K562 (cell line): Measurements from ENCODE around the gene NPHP1. TPM values are rescaled to one million over a fixed set of nuclear protein-coding genes. Genes with fewer than 3 reads are reported as not detected.
A peak's percentile ranks its signal among the peaks of the same experiment; 100 is the strongest.

Source experiments
- CBX3 ChIP-seq, 2 experiments: IDR thresholded peaks; 1 replicate in 1 of 2; 2 replicates in 1 of 2; pipeline ENCODE4 v1.6.1; 2012; ENCODE audit warnings: inconsistent platforms in 2 of 2, low read length in 2 of 2, borderline replicate concordance in 1 of 2, control low read depth in 1 of 2
- CUX1 ChIP-seq: fragments of 200-800 bp; sonication (Bioruptor generic); IDR thresholded peaks from 2 replicates; pipeline ENCODE4 v1.6.1; 2016; ENCODE audit warnings: missing genetic modification characterization, missing compliant biosample characterization
- ELK3 ChIP-seq: fragments of 450-650 bp; formaldehyde crosslinking; IDR thresholded peaks from 2 replicates; pipeline ENCODE4 v1.4.0; 2020; ENCODE audit warnings: mild to moderate bottlenecking
- ILK ChIP-seq: fragments of 450-650 bp; IDR thresholded peaks from 2 replicates; pipeline ENCODE4 v1.6.1; 2016; ENCODE audit warnings: missing genetic modification characterization, low read depth, mild to moderate bottlenecking, missing compliant biosample characterization, moderate library complexity, borderline replicate concordance
- KDM1A ChIP-seq, 2 experiments: fragments of 450-650 bp; IDR thresholded peaks; 2 replicates each; pipeline ENCODE4 v1.6.1; 2016; ENCODE audit warnings: mild to moderate bottlenecking in 2 of 2
- MLX ChIP-seq, 2 experiments: fragments of 450-650 bp in 1 of 2; sonication (generic) in 1 of 2; formaldehyde crosslinking; conservative IDR thresholded peaks; 2 replicates each; pipeline versions ENCODE4 v1.4.0 to v1.8.1; 2020 to 2022; ENCODE audit warnings: mild to moderate bottlenecking in 1 of 2, missing genetic modification reagents in 1 of 2
- RBBP5 ChIP-seq: fragments of 200-600 bp; sonication (generic); IDR thresholded peaks from 2 replicates; pipeline ENCODE4 v1.6.1; 2012; ENCODE audit warnings: borderline replicate concordance, mild to moderate bottlenecking, low read length, control low read depth, inconsistent platforms; ENCODE audit not compliant: insufficient read depth, poor library complexity, severe bottlenecking
- RFX7 ChIP-seq: fragments of 250-450 bp; sonication (Bioruptor Pico); IDR thresholded peaks from 2 replicates; pipeline ENCODE4 v1.5.1; 2021; ENCODE audit warnings: mild to moderate bottlenecking
- RHOXF2B ChIP-seq: fragments of 250-450 bp; sonication (Bioruptor Pico); conservative IDR thresholded peaks from 2 replicates; pipeline ENCODE4 v1.5.1; 2021
- SMAD3 ChIP-seq: fragments of 450-650 bp; formaldehyde crosslinking; conservative IDR thresholded peaks from 2 replicates; pipeline ENCODE4 v1.4.0; 2020; ENCODE audit warnings: mild to moderate bottlenecking
- STAT5B ChIP-seq: fragments of 250-450 bp; sonication (Bioruptor Pico); IDR thresholded peaks from 2 replicates; pipeline ENCODE4 v1.8.0; 2021; ENCODE audit warnings: mild to moderate bottlenecking, inconsistent platforms
- VEZF1 ChIP-seq: fragments of 200-800 bp; sonication (Bioruptor generic); IDR thresholded peaks from 2 replicates; pipeline ENCODE4 v1.6.1; 2017; ENCODE audit warnings: missing genetic modification characterization, missing compliant biosample characterization
- ZBTB33 ChIP-seq: sonication (generic); formaldehyde crosslinking; IDR thresholded peaks from 2 replicates; pipeline ENCODE4 v1.8.1; 2023; ENCODE audit warnings: mild to moderate bottlenecking, missing genetic modification reagents
- ZNF143 ChIP-seq: sonication (generic); formaldehyde crosslinking; IDR thresholded peaks from 2 replicates; pipeline ENCODE4 v1.9.0; 2022; ENCODE audit warnings: mild to moderate bottlenecking, missing genetic modification reagents
- polyA plus RNA-seq, 8 experiments: library from polyadenylated mRNA; depleted of rRNA in 4 of 8; stranded (reverse) in 5 of 8; unstranded in 3 of 8; fragments of >200 nt; fragmentation: Nextera tagmentation in 2 of 8; fragmentation: Illumina TruSeq in 1 of 8; extraction: Ambion mirVana in 2 of 8; extraction: Trizol in 1 of 8; gene quantifications; 2 replicates each; pipeline versions ENCODE4 v1.2.1 to v1.2.3, GENCODE V29; 2011 to 2014; ENCODE audit warnings: inconsistent platforms in 1 of 8, missing spikeins in 1 of 8
- total RNA-seq, 7 experiments: library from RNA; depleted of rRNA in 6 of 7; stranded (reverse); fragments of >200 nt in 6 of 7; fragmentation: Illumina TruSeq in 2 of 7; extraction: Trizol in 2 of 7; gene quantifications; 2 replicates each; pipeline versions ENCODE4 v1.2.1 to v1.2.3, GENCODE V29; 2011 to 2021; ENCODE audit warnings: low replicate concordance in 1 of 7

NPHP1 gene
- total and polyA plus RNA-seq, 9 of the 15 experiments (the other 6 are each of a cell fraction or from before 2014, with no cell fraction given) = 0.11 to 0.32 (median 0.20) TPM; not detected in 5

- TF ChIP-seq RBBP5 (peak; percentile 94), RHOXF2B (CRISPR knock-in tag) (no peak), STAT5B (CRISPR knock-in tag) (no peak), MLX (CRISPR knock-in tag; conservative IDR thresholded peaks at IDR 0.05) (no peak), RFX7 (no peak), CBX3 (IDR thresholded peaks at IDR 0.05; ENCODE audit: borderline replicate concordance in 1 of 2, low read length in 2 of 2) (peak in 1 of 2 experiments; percentile 79; a peak in 2 of 3 replicates), KDM1A (IDR thresholded peaks at IDR 0.05) (no peak), ILK (tag) (no peak), ELK3 (CRISPR knock-in tag) (no peak), ZNF143 (CRISPR knock-in tag) (no peak), SMAD3 (CRISPR knock-in tag) (0 out of 2 replicates have a peak, but pooled peaks have one; percentile 56), ZBTB33 (CRISPR knock-in tag) (no peak), VEZF1 (CRISPR knock-in tag) (peak; percentile 71), CUX1 (CRISPR knock-in tag) (no peak)
These were observed 7.4 kb upstream of the NPHP1 start, which contains the start of gene MTLN (continued) for GRCh38 chr2:110211938-110212858.
